Smooth muscle cell (in vitro differentiated cells): Measurements from ENCODE around the gene NRG3. TPM values are rescaled to one million over a fixed set of nuclear protein-coding genes. Genes with fewer than 3 reads are reported as not detected.

Experiments used
- DNase-seq: peaks from one replicate; lab custom pipeline; 2025; ENCODE audit not compliant: unreplicated experiment; lab: John Stamatoyannopoulos, UW
- H2AFZ ChIP-seq: fragments of 200-600 bp; sonication (generic); 2 replicates; pipeline ENCODE4 v1.6.0; 2016; ENCODE audit warnings: antibody characterized with exemption, low read depth, mild to moderate bottlenecking
- H3F3A ChIP-seq: fragments of 200-600 bp; sonication (generic); 2 replicates; pipeline ENCODE4 v1.6.0; 2017; ENCODE audit warnings: antibody characterized with exemption, low read depth
- H3K27ac ChIP-seq: fragments of 200-600 bp; sonication (generic); 2 replicates; pipeline ENCODE4 v1.5.1; 2016; ENCODE audit warnings: low read depth, mild to moderate bottlenecking
- H3K27me3 ChIP-seq: fragments of 200-600 bp; sonication (generic); 2 replicates; pipeline ENCODE4 v1.6.1; 2016; ENCODE audit warnings: low read depth, mild to moderate bottlenecking
- H3K36me3 ChIP-seq: fragments of 200-600 bp; sonication (generic); 2 replicates; pipeline ENCODE4 v1.5.1; 2016; ENCODE audit warnings: low read depth
- H3K4me1 ChIP-seq: fragments of 200-600 bp; sonication (generic); 2 replicates; pipeline ENCODE4 v1.5.1; 2016; ENCODE audit warnings: low read depth
- H3K4me2 ChIP-seq: fragments of 200-600 bp; sonication (generic); 2 replicates; pipeline ENCODE4 v1.6.0; 2016; ENCODE audit warnings: mild to moderate bottlenecking
- H3K4me3 ChIP-seq: fragments of 200-600 bp; sonication (generic); 2 replicates; pipeline ENCODE4 v1.5.1; 2016; ENCODE audit warnings: mild to moderate bottlenecking
- H3K79me2 ChIP-seq: fragments of 200-600 bp; sonication (generic); 2 replicates; pipeline ENCODE4 v1.6.0; 2016; ENCODE audit warnings: low read depth, mild to moderate bottlenecking
- H3K9ac ChIP-seq: fragments of 200-600 bp; sonication (generic); 2 replicates; pipeline ENCODE4 v1.6.0; 2016; ENCODE audit warnings: low read depth
- H3K9me3 ChIP-seq: fragments of 200-600 bp; sonication (generic); replicated peaks from 2 replicates; pipeline ENCODE4 v1.5.1; 2016; ENCODE audit warnings: low read depth
- H4K20me1 ChIP-seq: fragments of 200-600 bp; sonication (generic); 2 replicates; pipeline ENCODE4 v1.6.0; 2016; ENCODE audit warnings: low read depth
- CTCF ChIP-seq: fragments of 200-600 bp; sonication (generic); IDR thresholded peaks from 2 replicates; pipeline ENCODE4 v1.5.1; 2017; ENCODE audit warnings: borderline replicate concordance, mild to moderate bottlenecking, antibody characterized with exemption; ENCODE audit not compliant: insufficient read depth, poor library complexity, severe bottlenecking
- WGBS: methylation state at CpG from one replicate; pipeline ENCODE4 v1.1.7; 2016; ENCODE audit warnings: low lambda C conversion rate; 5-methylcytosine and 5-hydroxymethylcytosine counted together
- polyA plus RNA-seq: library from polyadenylated mRNA; unstranded; fragments of >200 nt; fragmentation: Nextera tagmentation; extraction: Ambion mirVana; gene quantifications from 2 replicates; pipeline ENCODE4 v1.2.1, GENCODE V29; 2016
- total RNA-seq: library from RNA; depleted of rRNA; stranded (reverse); fragments of >200 nt; gene quantifications from 2 replicates; pipeline ENCODE4 v1.2.3, GENCODE V29; 2014

The NRG3 gene
- total and polyA plus RNA-seq, 2 experiments from 2014 or later = 4.0 to 4.8 TPM

GRCh38 chr10:81978238-81978637, 103.2 kb downstream of the NRG3 start:
- Histone ChIP-seq H3K27ac (no peak overlapping the region), H3K4me3 (no peak overlapping the region), H3K36me3 (no peaks in the 10 kb centered on the region), H4K20me1 (no peaks in the 10 kb centered on the region), H3K4me2 (no peak overlapping the region), H3F3A (no peaks in the 10 kb centered on the region), H3K79me2 (no peaks in the 10 kb centered on the region), H2AFZ (no peak overlapping the region), H3K4me1 (no peaks in the 10 kb centered on the region), H3K27me3 (no peaks in the 10 kb centered on the region), H3K9ac (no peak overlapping the region), H3K9me3 (no peaks in the 10 kb centered on the region)
- WGBS = 52% methylated on average over 2 of the region's 2 CpGs
- TF ChIP-seq CTCF = no peak
- DNase-seq = no peak

- TF ChIP-seq CTCF = no peak
- Histone ChIP-seq H3K27me3 (no peaks in the 10 kb centered on the region), H3K36me3 (no peaks in the 10 kb centered on the region), H3K27ac (no peak overlapping the region), H3K4me1 (no peaks in the 10 kb centered on the region), H3K4me3 (no peak overlapping the region), H3K9ac (no peak overlapping the region), H3K79me2 (no peaks in the 10 kb centered on the region), H3K4me2 (no peak overlapping the region), H4K20me1 (no peaks in the 10 kb centered on the region), H3F3A (no peaks in the 10 kb centered on the region), H3K9me3 (no peaks in the 10 kb centered on the region), H2AFZ (no peak overlapping the region)
- no peak for DNase-seq
- WGBS = 76% methylated on average over 1 of the region's 1 CpG
Observed at GRCh38 chr10:81981724-81982123, 106.7 kb downstream of the NRG3 start.

- WGBS = 87% methylated on average over 3 of the region's 3 CpGs
- Histone ChIP-seq H3F3A (no peaks in the 10 kb centered on the region), H3K4me1 (no peaks in the 10 kb centered on the region), H3K27ac (no peak overlapping the region), H3K4me3 (no peak overlapping the region), H3K9ac (no peak overlapping the region), H2AFZ (no peak overlapping the region), H4K20me1 (no peaks in the 10 kb centered on the region), H3K9me3 (no peaks in the 10 kb centered on the region), H3K36me3 (no peaks in the 10 kb centered on the region), H3K79me2 (no peaks in the 10 kb centered on the region), H3K4me2 (no peak overlapping the region), H3K27me3 (no peaks in the 10 kb centered on the region)
- DNase-seq = no peak
- TF ChIP-seq CTCF = no peak
Observed at GRCh38 chr10:81984428-81984827, 109.4 kb downstream of the NRG3 start.

GRCh38 chr10:81995254-81995653, 120.3 kb downstream of the NRG3 start:
- Histone ChIP-seq H3F3A (no peaks in the 10 kb centered on the region), H3K4me1 (peaks cover 6% of the 10 kb centered on the region), H4K20me1 (no peaks in the 10 kb centered on the region), H2AFZ (no peak overlapping the region), H3K36me3 (no peaks in the 10 kb centered on the region), H3K27ac (no peak overlapping the region), H3K9ac (no peak overlapping the region), H3K79me2 (no peaks in the 10 kb centered on the region), H3K9me3 (no peaks in the 10 kb centered on the region), H3K4me2 (no peak overlapping the region), H3K4me3 (no peak overlapping the region), H3K27me3 (no peaks in the 10 kb centered on the region)
- 77% methylated on average over 3 of the region's 3 CpGs for WGBS
- TF ChIP-seq CTCF = no peak
- no peak for DNase-seq
